Superior temporal gyrus (tissue), 1 donor: ENCODE measurements around the gene PGR.

Experiments
- DNase-seq: peaks from one replicate; pipeline ENCODE4 v3.0.0-alpha.2; 2016; ENCODE audit errors: extremely low spot score

The PGR gene

DNA sequence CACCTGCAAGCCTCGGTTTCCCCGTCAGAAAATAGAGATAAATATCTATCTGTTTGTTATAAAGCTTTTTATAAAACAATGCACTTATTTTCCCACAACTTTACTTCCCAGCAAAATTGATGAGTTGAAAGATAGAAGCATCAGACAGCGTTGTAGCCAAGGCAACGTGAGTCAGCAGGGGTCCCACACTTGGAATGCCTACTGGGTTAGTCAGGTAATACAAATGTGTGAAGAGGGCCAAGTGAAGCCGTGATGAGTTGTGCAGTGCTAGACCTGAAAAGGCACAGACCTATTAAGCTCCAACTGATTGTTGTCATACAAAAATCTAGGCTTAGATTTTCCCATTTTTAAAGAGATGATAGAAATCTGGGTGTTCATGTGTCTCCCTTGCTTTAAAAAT lies 118.7 kb downstream of the PGR start:
- DNase-seq: no peak

DNA sequence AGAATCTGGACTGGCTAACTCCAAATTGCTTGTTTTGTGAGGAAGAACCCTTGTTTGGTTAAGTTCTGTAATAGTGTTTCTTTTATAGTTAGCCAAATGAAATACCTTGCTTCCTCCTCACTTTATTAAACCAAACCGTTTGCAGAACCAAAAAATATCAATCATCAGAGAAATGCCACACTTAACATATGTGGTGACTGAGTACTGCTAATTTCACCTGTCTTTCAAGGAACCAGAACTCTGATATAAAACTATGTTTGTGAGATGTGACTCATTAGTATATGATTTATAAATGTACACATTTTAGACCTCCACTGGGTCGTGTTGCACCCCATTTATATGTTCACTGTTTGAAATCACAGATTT lies 119.9 kb downstream of the PGR start:
- no peak for DNase-seq

DNA sequence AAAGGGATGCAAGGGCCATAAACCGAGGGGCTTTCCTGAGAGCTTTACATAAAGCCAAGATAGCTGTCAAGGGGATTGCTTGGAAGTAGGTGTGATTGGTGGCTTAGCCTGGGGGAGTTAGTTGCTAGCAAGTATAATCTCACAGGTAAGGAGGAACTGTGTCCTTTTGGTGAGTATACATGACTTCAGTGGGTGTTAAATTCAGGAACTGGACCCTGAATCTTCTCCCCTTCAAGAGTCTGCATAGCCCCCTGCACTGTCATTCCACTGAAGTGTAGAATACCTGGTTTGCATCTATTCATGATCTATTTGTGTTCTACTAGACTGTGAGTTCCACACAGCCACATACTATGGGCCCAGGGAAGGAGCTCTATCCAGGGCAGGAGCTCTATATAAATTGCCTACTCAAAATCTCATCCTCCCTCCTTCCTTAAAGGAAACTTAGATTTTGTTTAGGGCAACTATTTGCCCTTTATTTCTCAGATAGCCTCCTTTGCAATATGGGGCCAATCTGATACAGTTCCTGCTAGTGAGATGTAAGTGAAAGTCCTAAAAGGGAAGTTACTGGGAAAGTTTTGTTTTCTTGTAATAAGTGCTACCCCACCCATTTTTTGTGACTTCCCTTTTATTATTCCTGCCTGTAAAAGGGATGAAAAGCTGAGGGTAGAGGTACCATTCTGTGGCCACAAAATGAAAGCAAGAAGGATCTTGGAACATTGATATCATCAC lies 120.5 kb downstream of the PGR start:
- DNase-seq: no peak

DNA sequence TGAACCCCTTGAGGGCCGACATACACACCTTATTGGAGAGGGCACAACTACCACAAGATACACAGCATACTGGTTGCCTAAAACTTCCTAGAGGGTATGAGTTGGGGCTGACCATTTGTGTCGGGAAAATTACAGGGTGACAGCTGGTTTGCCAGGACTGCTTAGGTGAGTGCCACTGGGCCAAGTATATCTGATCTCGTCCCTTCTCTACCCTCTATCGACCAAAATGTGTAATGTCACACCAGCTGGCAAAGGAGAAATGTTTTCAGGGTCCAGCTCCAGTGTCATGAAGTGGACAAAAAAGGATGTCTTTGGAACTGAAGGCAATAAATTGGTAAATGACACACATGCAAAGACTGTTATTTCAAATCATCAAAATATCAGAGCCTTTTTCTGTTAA lies 126.1 kb downstream of the PGR start:
- no peak for DNase-seq

DNA sequence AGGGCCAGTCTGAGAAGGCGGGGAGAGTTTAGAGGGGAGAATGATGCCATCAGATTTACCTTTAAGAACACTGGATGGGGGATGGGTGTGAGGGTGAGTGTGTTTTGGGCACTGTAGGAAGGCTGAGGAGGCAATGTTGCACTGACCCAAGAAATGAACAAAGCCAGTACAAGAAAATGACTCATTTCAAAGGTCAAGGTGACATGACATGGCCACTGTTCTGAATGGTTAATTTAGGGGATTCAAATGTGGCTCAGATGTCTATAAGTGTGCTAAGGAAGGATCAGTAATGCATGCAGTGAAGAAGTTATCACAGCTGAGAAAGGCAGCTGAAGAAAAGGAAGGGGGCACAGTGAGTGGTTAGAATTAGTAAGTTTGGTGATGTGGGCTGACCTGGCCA lies 129.9 kb downstream of the PGR start:
- no peak for DNase-seq

DNA sequence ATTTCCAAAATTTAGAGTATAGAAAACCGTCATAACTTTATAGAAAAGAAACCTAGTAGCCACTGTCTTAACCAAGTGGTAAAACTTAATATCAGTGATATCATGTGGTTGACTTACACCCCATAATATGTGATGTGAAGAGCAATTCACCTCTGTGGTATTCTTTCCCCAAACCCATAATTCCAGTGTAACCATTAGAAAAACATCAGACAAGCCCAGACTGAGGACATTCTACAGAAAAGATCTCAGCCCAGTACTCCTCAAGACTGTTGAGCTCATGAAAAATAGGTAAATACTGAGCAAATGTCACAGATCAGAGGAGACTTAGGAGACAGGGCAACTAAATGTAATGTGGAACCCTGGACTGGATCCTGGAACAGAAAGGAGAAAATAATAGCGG lies 134.6 kb downstream of the PGR start:
- no peak for DNase-seq

GRCh38 chr11:100991541-100991940 lies 138.1 kb downstream of the PGR start:
- DNase-seq: no peak

GRCh38 chr11:100990931-100991330 lies 138.7 kb downstream of the PGR start:
- no peak for DNase-seq

DNA sequence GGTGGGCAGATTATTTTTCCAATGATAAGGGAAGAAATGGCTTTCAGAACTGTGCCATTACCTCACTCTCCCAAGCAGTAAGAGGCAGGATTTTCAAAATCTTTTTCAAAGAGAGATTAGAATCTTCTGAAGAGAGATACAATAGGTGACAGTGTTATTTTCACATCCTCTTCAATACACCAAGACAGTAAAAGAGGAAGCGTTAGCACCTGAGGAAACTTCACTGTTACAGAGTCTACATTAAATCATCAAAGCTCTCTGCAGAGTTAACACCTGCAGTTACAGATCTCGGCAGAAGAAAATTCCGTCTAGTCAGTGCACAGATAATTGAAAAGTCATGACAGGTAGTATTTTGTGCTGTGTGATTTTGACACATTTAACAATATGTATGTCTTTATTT lies 144.9 kb downstream of the PGR start:
- DNase-seq: no peak

DNA sequence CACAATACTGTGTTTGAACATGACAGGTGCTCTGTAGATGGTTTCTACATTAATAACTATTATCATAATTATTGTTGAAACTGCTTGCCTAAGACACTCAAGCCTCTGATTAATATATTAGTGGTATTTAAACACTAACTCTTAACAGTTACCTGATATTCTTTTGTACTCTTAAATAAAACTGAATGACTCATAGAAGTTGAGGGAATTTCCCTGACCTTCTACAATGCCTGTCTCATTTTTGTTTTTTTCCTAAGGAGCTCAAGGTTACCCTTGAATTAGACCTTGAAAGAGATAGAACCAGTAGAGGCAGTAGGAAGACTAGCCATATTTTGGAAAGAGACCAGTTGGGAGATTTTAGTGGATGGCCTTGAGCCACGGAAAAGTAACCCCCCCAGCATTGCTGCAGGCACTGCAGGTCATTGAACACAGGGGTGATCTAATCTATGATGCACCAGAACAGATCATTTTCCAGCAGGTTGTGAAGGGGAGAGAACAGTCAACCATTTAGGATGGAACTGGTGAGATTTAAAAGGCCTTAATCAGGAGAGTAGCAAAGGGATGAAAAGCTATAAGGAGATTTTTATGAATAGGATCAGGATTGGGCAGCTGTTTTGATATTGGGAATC lies 148.3 kb downstream of the PGR start:
- no peak for DNase-seq

- no peak for DNase-seq
Measured at GRCh38 chr11:100980156-100980555, 149.5 kb downstream of the PGR start.
